GM19372 (cell line): ENCODE measurements around the gene SPO11.

Source experiments
- ATAC-seq: cut with Tn5 transposase; IDR thresholded peaks from one replicate; pipeline ENCODE4 v1.9.1; 2021; ENCODE audit warnings: mild to moderate bottlenecking, low read depth, moderate library complexity; ENCODE audit not compliant: unreplicated experiment

Gene SPO11

DNA sequence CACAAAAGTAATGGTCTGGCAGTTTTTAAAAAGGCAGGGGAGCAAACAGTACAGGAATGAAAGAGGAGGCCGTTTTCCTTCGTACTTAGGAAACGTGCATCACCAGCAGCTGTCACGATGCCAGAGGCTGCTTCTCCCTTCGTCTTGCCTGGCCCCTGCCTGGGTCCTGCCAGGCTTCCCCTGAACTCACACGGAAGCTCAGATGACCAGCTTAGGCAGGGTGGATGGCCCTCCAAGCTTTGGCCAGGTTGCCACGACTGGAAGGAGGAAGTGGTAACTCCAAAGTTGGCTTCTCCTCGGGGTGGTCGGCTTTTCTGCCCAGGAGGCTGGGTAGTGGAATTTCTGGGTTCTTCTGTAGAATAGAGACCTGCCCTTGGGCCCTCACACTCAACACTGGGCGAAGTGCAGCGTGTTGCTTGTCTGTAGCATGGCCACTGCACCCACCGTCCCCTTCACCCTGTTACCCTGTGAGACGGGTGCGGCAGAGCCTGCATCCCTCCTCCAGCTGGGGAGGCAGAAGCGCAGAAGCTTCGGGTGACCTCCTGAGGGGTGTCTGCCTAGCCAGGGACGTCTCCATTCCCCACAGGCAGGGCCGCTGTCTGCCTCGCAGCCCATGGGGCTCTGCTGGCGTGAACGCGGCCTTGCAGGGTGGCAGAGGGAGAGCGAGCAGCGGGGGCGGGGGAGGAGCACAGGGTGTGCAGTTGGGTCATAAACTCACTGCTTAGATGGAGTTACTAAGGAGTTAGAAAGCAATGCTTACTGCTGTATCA, 43.2 kb downstream of the SPO11 start:
- no peak for ATAC-seq

DNA sequence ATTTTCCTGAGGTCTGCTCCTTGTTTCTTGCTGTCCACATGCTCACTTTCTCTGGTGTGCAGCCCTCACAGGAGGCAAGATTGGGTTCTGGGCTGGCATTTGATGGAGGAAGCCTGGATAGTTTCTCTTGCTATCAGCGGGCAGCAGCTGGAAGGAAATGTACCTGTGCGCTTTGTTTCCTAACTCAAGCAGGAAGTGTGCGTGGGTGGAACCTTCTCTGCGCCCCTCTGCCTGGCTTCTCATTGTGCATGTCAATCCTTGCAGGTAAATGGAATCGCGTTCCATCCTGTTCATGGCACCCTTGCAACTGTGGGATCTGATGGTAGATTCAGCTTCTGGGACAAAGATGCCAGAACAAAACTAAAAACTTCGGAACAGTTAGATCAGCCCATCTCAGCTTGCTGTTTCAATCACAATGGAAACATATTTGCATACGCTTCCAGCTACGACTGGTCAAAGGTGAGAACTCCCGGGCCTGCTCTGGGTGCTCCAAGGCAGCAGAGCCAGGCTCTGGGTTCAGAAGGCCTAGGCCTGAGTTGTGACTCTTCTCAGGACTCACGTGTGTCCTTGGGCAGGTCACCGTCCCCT, 44.8 kb downstream of the SPO11 start:
- ATAC-seq, result no peak

DNA sequence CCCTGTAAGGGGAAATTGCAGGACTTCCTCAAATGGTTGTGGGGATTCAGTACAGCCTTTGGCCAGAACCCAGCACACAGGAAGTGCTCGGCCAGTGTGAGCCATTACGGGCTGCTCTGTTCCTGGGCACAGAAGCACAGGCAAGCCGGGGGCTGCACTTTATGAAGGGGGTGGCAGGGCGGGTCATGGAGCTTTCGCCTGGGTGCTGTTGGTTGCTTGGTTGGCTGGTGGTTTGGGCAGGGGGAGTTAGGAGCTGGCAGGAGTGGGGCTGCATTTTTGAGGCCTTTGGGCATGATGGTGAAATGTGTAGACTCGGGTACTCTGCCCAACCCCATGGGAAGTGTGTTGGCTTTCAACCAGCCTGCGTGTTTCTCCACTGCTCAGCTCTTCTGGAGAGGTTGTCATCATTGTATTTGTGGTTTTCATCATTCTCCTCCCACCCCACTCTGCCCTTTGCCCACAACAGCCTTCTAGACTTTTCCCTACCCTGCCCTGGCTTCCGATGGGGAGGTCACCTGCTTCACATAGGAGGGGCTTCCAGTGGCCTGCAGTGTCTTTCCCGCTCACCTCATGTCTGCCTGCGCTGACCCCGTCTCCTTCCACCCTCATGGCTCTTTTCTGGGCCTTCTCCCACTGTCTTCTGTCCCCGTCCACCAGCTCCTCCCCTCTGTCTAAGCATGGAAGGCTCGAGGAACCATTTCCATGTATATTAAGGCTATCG, 45.5 kb downstream of the SPO11 start:
- no peak for ATAC-seq

DNA sequence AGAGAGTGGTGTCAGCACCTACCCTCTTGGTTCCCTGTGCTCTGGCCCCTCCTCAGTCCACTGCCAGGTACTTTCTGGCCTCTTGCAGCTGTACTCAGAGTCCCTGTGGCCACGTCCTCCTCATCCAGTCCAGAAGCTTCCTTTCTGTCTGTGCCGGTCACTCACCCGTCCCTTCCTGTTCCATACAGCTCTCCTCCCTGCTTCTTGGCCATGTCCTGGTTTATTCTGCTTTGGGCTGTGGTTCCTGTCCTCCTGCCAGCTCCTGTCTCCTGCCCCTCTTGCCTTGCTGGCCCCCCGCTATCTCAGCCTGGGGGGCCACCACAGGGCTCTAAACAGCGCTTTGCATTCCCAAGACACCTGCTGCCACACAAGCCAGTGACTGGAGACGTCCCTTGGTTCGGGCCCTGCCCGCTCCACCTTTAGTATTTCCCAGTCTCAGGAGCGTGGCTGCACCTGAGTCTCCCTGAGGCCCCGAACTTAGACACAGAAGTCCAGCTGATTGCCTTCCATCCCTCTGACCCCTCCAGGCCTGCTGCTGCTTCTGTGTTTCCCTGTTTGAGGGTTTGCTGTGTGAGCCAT, 46.1 kb downstream of the SPO11 start:
- ATAC-seq, result no peak

DNA sequence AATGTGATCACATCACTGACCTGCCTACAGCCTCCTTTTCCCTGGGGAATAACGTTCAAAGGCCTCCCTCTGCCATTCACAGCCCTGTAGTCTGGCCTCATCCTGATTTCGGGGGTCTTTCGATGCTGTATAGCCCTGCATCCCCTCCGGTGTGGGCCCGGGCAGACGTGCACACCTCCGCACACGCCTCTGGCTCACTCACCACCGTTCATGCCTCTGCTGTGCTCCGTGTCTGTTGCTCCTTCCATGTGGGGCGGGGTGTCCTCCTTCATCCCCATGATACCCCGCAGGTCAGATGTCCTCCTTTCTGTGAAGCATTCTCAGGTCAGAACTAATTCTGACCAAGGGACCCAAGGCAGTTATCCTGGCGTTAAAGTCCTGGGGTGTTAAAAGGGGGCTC, 47.7 kb downstream of the SPO11 start:
- ATAC-seq, result no peak

DNA sequence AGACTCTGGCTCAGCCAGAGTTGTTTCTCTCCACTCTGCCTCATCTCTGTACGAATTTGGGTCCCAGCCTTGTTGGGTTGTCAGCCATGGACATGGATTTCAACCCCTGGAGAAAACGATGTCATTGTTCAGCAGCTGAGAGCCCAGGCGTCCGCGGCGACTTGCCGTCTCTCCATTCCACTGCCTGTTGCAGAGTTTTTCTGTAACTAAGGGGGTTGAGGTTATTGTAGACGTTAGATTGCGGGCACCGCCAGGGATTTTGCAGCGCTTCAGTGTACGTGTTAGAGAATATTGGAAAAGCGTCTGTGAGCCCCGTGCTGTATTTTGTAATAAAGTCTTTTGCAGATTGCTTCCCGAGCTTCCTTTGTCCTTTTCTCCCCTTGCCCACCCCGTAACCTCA, 48.5 kb downstream of the SPO11 start:
- ATAC-seq, result no peak

DNA sequence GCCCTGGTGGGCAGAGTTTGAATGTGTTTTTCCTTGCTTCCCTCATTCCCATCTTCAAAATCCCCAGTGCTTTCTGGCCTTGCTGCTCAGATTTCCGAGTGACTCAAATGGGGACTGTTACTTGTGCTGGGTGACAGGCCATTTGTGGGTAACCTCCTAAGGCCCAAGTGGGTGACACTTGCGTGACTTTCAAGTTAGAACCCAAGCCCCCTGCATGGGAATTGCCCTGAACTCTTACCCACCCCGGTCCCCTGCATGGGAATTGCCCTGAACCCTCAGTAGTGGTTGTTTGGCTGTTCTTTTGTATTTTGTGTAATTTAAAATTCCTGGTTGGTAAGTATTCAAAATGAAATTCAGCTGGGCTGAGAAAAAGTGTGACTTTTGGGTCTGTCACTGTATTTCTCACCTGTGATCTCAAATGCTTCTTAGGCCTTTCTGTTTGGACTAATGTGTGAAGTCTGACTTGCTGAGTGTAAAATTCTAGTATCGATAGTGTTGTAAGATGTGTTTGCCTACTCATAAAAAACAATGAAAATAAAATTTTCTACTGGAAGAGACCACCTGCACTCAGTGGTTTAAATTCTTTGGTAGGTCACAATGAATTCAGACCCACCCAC, 49.2 kb downstream of the SPO11 start:
- no peak for ATAC-seq

DNA sequence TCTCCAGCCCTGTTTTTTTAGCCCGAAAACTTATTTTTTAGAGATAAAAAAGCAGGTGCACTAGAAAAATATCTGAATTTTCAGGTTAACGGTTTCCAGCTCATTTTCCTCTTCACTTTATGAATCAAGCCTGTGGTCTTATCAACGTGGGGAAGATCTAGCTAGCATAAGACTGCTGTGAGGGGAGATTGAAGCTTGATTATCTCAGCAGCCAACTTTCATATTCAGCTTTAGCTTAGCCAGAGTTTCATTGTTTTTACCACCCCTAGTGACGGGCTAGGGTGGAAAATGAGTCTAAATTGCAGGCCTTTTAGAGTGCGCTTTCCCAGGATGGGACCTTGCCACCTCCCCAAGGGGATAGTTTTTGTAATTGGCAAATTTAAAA, 49.7 kb downstream of the SPO11 start:
- ATAC-seq, result no peak

DNA sequence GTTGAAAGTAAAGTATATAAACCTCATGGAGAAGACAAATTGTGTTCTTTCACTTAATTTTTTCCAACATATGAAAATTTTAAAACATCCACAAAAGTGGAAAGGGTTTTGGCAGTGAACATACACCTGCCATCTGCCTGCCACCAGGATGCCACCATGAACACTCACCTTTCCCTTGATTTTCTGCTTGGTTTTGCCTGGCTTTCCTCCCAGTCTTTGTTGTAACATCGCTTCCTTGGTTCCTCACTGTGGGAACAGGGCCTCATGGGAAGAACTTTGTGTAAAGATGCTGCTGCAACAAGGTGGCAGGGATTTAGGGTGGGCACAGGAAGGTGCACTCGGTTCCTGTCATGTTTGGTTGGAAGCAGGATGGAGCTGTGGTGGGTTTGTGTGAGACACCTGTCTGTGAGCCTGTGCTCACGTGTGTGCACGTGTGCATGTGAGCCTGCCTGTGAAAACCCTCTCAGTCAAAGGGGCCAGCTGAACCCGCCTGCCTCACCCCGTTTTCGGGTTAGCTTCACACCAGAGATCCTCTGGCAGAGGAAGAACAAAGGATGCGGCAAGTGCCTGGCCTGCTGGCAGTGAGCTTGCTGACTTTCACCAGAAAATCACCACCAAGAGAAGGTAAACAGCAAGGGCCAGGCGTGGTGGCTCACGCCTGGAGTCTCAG, 50.6 kb downstream of the SPO11 start:
- no peak for ATAC-seq

DNA sequence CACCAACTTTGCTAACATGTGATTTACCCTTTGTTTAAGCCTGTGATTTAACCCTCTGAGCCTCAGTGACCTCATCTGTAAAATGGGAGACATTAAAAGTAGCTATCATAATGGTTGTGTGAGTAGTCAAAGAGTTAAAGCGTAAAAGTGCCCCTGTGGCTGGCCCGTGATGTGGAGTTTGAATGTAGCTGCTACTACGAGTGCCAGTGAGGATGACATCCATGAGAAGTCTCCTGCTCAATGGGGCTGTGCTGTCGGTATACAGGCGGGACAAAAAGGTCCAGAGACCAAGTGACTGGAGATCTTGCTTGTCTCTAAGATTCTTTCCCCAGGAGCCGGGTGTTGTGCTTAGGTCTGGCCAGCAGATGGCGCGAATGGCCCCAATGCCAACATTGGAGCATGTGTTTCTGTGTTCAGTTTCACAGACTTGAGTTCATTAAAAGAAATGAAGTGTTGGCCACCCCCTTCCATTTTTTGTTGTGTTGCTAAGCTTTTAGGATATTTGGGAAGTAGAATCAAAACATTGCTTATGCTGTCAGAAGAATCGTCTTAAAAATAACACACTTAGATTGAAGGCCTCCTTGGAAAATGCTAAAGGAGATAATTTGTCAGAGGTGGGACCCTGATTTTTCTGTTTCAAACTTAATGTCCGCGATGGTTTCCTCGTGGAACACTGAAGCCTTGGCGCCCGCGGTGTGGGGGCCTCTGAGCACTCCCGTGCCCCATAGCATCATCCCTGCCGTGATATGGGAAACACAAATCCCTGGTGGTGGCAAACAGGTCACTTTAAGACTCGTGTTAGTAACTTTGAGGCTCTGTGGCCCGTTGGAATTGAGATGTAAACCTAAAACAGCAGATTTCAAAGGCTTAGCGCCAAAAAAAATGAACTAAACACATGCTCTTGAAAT, 52.2 kb downstream of the SPO11 start:
- ATAC-seq, result no peak

DNA sequence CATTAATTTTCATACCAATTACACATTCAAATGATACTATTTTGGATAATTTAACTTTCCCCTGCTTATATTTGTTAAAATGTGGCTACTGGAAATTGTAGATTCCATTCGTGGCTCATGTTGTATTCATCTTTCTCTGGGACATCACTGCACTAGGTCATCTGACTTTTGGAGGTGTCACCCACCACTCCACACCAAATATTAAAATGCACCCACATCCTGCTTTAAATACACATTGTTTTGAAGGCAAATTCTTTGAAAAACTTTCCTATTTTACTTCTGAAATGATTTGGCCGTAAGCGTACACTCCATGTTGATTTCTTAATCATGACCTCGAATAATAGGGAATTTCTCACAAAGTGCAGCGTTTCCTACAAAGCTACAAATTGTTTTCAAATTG, 52.9 kb downstream of the SPO11 start:
- ATAC-seq, result no peak

DNA sequence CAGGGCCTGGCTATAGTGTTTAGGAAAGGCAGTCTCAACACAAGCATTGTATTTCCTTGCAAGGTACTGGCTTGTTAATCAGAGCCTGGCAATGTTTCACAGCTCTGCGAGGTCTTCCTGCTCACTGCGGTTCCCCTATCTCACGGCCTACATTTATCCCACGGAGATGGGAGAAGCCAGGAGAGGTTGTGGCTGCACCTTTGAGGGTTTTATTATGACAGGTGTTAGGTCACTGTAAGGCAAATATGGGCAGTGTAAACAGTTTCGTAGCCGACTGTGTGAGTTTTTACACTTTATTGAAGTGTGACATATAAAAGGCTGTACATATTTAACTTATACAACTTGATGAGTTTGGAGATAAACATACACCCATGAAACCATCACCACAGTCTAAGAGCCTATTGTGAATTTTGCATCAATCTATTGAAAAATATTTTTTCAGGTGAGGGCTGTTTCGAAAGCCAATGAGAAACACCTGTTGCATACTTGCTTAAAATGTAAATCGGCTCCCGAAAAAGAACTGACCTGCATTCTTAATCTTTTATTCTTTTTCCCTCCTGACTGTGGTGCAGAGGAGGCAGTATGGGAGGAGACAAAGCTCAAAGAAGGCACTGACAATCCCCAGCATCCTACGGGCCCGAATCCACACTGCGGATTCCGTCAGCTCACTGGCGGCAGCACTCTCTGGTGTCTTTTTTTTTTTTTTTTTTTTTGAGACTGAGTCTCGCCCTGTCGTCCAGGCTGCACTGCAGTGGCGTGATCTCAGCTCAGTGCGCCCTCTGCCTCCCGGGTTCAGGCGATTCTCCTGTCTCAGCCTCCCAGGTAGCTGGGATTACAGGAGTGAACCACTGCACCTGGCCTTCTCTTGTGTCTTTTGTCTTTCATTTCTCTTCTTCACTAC, 54.1 kb downstream of the SPO11 start:
- no peak for ATAC-seq

DNA sequence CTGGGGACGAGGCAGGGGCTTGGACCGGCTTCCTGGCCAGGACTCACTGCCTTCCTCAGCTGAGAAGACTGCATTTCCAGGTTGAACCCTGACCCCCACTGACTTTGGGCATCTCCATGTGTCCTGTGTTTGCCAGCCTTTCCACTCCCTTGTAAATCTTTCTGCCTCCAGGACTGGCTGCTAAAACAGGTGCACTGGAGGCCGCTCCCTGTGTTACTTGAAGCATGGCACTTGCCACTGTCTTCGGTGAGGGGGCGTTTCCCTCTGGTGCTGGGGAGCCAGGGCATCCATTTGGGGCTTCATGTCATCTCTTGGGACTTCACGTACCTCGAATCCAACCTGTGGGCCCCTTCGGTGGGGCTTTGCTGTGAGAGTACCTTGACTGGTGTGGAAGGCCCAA, 54.9 kb downstream of the SPO11 start:
- no peak for ATAC-seq

DNA sequence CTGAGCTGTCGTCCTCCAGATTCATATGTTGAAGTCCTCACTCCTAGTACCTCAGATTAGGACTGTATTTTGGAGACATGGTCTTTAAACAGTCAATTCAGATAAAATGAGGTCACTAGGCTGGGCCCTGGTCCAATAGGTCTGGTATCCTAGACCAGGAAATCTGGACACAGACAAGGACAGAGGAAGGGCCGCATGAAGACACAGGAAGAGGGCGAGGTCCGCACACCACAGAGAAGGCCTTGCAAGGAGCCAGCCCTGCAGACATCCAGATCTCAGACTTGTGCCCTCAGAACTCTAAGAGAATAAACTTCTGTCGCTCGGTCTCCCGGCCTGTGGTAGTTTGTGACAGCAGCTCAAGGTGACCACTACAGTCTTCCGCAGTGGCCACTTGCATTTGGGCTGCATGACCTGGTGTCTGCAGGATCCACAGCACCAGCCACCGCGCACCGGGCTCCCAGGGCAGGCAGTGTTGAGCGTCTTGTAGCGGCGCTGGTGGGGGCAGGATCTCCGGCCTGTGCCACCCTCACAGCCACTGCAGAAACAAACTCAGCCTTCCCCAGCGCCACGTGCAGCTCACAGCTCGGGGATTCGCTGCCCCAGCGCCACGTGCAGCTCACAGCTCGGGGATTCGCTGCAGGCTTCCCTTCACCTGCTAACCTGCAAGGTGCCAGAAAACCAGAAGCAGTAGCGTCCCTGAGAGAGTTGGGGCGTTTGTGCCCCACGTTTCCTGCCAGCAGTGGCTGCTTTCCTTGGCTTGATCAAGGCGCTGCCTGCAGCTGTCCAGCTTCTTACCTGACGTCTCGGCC, 55.6 kb downstream of the SPO11 start:
- no peak for ATAC-seq

DNA sequence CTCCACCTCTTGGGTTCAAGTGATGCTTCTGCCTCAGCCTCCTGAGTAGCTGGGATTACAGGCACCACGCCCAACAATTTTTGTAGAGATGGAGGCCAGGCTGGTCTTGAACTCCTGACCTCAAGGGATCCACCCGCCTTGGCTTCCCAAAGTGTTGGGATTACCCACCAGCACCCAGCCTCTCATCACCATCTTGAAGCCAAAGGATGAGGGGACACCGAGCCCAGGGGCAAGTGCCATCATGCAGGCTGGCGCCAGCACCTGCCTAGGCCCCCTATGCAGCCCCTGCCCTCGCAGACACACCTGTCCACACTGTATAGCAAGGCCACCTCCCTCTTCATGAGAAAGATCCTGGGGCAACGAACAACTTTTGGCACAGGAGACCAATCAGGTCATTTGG, 56.3 kb downstream of the SPO11 start:
- no peak for ATAC-seq

DNA sequence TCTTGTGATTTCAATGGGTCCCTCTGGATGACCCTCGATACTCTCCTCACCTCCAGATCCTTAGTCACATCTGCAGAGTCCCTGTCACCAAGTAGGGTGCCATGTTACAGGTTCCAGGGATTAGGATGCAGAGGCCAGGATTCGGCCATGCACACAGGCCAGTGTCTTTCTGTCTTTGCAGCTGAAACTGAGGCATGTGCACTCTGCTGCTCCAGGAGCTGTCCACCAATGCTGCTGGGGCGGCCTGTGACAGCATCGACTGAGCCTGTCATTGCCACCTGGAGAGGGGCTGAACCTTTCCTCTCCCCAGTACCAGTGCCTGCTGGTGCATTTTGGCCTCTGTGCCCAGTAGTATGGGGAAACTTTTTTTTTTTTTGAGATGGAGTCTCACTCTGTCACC, 57.2 kb downstream of the SPO11 start:
- no peak for ATAC-seq

DNA sequence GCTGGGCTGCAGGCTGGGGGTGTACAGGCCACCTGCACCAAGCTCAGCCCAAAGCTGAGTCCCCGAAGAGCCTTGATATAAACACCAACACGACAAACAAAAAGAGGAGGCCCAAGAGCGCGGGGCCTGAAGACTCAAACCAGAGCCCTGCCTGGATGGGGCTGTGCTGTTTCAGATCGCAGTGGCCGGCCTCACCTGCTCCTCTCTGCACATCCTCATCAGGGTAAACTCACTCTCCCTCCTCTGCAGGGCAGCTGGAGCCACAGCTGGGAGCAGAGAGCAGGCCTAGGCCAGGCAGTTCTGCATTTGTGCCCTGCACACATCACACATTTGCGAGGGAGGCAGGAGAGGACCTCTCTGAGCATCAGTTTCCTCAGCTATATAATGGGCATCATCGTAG, 57.9 kb downstream of the SPO11 start:
- no peak for ATAC-seq

DNA sequence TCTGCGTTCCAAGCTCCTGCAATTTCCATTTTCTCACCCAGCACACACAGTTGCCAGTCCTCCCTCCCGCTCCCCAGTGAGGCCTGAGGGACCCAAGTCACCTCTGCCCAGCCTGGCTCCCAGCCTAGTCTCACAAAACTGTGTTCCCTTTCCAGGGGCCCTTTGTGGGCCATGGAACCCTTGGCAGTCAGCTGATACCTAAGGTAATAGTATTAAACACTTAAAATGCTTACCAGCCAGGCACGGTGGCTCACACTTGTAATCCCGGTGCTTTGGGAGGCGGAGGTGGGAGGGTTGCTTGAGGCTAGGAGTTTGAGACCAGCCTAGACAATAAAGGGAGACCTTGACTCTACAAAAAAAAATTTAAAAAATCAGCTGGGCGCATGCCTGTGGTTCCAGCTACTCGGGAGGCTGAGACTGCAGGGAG, 58.4 kb downstream of the SPO11 start:
- no peak for ATAC-seq
